ENCODE data around the gene ONECUT3.

Gene ONECUT3

DNA sequence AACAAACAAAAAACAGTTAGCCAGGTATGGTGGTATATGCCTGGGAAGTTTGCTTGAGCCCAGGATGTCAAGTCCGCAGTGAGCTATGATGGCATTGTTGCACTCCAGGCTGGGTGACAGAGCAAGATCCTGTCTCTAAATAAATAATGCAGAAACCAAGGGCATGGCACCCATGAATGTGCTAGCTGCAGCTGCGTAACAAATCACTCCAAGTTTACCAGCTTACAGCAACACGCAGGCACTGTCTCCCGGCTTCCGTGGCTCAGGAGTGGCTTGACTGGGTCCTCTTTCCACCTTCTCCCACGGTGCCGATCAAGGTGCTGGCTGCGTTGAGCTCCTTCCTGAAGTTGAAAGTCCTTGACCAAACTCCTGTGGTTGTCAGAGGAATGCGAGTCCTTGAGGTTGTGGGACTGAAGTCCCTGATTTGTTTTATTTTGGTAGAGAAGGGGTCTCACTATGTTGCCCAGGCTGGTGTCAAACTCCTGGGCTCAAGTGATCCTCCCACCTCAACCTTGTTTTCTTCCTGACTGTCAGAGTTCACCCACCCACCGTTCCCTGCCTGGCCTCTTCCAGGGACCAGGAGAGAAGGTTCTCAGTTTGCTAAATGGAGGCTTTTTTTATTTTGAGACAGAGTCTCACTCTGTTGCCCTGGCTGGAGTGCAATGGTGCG is 13.2 kb upstream of the ONECUT3 start:
- no peak for DNase-seq (ENCODE audit: low spot score)

DNA sequence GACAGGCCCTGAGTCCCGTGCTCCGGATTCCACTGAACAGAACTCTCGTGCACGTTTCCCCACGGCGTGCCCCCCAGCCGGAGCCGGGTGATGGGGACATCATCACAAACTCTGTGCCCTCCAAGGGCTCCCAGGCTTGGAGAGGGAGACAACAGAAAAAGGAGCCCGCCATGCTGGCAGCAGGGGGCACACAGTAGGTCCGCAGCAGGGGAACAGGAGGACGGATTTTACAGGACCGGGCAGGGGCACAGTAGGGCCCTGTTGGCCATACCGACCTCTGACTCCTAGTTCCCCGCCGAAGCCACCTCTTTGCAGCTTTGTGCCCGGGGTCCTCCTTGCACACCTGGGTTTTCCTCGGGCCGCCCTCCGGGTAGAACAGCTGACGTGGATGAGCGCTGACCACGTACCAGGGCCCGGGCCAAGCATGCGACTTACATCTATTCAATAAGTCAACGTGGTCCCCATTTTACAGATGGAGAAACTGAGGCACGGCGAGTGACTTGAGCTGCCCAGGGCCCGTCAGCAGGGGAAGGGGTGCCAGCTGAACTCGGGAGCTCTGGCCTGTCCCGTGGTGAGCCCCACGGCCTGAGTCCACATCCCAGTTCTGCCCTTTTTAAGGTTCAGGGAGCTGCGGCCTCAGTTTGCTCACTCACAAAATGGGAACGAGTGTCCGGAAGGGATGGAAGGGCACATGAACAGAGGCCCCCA is 10.2 kb upstream of the ONECUT3 start:
- no peak for DNase-seq (ENCODE audit: low spot score)

DNA sequence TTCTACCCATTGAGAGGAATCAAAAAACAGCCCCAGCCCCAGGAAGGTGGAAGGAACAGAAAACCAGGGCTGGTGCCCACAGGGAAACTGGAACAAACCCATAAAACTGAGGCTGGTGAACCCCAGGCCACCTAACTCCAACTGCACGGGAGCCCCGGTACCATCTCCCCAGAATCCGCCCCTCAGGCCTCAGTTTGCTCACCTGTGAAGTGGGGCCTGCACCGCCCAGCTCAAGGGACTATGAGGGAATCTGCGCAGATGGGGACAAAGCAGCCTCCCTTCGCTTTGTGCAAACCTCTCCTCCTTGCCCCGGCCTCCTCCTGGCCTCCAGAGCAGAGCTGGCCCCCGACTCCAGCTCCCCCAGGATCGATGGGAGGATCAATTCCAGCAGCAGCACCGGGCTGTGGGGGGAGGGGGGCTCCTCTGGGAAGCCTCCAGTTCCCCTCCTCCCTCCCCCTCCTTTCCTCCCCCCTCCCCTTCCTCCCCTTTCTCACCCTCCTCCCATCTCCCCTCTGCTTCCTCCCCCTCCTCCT is 9.1 kb upstream of the ONECUT3 start:
- DNase-seq (ENCODE audit: low spot score), result no peak

DNA sequence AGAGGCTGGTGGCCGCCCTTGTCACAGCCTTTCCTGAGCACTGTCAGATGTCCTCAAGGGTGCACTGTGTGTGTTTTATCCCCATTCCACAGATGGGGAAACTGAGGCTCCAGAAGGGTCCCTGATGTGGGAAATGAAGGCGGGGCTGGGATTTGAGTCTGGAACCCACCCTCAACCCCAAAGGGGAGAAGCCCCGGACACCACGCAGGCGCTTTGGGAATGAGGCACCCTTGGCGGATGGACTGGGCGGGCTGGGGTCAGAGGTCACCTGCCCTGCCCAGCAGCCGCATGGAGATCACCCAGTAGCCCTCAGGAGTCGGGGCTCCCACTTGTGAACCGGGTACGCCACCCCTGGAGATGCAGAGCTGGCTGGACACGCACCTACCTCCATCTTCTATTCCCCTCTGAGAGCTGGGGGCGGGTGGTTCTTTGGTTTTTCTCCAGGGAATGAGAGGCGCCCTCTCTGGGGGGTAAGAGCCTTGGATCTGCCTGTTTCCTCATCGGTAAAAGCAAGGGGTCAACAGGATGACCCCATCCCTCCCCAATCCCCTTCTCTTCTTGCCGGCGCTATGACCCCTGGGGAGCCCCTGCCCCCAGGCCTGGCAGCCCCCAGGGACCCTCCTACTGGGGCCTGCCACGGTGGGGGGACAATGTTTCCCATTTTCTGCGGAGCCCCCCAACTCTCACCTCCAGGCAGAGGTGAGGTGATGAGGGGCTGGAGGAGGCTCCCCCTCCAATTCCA is 8.3 kb upstream of the ONECUT3 start:
- DNase-seq (ENCODE audit: low spot score), result no peak

DNA sequence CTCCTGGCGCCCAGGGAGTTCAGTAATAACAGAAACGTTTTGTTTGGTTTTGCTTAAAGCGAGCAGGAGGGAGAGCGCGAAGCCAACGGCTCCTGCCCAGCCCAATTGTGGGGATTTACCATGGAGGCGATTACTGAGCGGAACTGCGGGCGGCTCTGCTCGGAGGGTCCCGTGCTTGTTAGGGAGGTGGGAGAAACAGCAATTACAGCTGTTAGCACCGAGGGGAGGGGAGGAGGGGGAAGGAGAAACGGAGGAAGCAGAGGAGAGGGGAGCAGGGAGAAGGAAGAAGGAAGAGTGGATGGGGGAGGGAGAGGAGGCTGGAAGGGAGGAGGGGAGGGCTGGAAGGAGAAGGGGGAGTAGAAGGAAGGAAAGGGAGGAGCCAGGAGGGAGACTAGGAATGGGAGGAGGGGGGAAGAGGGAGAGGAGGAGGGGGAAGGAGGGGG is 7.7 kb upstream of the ONECUT3 start:
- no peak for DNase-seq (ENCODE audit: low spot score)

DNA sequence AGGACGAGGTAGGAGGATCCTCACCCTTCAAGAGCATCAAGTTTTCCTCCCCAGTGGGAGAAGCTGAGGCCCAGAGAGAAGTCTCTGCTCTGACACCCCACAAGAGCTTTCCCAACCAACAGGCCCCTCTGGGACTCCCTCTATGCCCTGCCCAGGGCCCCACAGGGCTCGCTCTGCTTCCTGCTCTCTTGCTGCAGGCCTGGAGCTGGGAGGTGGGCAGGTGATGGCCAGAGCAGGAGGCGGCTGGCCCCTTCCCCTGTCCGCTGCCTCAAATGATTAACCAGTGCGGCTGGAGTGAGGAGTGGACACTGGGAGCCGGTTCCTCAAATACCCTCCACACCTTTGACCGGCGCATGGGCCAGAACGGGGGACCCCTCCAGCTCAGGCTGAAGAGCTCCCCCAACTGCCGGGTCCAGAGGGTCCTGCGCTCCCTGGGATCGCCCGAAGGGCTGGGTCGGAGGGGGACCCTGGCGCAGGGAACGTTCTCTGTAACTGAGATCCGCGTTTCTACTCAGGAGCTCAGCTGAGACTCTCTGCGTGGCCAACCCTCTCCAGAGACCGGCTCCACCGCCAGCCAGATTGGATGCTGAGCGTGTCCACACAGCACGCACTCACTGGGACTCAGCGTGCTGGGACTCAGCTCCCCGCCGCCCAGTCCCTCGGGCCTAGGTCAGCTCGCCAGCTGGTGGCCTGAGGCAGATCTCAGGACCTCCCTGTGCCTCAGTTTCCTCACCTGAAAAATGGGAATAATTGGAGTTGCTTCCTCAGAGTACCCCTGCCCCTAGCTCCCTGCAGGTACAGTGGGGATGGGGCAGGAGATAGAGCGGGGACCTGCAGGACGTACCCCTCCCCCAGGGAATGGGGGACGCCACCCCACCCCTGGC is 6.7 kb upstream of the ONECUT3 start:
- DNase-seq (ENCODE audit: low spot score), result no peak

DNA sequence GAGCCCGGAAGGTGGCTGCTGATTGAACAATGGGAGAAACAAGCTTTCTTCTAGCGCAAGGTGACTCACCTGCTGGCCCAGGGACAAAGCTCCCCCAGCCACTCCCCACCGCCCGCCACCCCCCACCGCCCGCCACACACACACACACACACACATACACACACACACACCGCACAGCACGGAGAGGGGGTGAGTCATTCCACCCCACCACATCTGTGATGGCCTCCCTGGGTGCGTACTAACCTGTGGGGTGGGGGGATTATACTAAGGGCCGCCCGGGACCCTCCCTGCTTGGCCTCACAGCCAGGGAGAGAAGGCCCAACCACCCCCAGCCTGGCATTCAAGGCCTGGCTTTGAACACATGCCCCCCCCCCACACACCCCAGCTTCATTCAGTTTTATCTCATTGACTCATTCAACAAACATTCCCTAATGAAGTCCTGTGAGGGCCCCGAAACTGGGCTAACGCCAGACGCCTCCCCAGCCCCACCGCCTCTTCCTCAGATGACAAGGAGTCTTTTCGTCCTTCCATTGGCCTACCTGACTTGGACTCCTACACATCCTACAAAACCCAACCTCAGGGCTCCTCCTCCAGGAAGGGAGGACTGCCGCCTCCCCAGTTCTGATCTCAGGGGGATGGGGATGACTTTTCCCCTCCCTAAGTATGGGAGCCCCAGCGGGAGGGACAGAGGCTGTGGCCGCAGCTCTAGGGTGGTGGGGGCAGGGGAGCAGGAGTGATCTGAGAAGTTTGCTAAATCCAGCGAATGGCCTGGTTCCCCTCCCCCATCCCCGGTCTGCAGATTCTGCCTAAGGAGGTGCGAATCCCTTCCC is 5.8 kb upstream of the ONECUT3 start:
- DNase-seq (ENCODE audit: low spot score), result no peak

DNA sequence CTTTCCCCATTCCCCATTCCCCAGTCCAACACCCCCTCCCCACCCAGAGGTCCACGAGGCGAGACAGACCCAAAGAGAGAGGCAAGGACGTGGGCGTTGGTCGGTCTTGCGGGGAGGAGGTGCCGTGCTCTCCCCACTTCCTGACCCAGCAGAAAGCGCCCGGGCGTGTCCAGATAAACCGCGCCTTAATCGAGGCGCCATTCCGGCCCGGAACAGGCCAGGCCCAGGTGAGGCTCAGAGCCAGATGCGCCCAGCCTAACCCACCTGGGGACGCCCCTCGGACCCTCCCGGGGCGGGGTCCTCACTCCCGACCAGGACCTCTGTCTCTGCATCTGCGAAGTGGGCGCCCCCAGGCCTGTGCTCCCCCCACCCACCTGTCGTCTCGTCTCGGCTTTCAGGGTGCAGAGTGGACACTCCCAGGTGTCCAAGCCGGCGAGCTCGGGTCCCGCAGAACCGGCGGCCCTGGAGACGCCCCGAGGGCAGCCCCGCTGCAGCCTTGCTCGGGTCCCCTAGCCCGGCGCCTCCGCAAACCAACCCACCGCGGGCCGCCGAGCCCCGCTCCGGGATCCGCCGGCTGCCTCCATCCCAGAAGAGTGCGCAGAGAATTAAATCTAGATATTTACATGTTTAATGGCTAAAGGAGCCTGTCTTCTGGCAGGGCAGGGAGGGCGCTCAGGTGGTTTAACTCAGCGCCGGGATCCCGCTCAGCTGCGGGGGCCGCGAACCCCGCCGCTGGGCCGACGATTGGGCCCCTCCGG is 5.0 kb upstream of the ONECUT3 start:
- DNase-seq (ENCODE audit: low spot score), result no peak

DNA sequence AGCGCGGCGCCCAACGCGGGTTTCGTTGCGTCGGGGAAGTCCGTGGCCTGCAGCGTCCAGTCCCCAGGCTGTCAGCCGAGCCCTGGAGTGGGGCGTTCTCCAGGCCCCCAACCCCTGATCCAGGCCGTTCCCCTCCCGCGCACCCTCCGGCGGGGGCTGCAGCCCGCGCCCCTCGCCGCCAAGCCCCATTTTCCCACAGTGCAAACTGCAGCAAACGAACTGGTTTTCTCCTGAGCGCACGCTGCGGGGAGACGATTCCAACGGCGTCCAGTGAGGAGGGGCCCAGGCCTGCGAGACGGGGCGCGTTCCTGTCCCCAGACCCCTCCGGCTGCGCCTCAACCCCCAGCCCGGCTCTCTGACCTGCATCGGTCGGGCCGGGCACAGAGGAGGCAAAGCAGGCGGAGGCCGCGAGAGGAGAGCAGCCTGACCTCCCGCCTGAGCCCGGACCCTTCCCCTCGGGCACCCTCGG is 4.4 kb upstream of the ONECUT3 start:
- no peak for DNase-seq (ENCODE audit: low spot score)

DNA sequence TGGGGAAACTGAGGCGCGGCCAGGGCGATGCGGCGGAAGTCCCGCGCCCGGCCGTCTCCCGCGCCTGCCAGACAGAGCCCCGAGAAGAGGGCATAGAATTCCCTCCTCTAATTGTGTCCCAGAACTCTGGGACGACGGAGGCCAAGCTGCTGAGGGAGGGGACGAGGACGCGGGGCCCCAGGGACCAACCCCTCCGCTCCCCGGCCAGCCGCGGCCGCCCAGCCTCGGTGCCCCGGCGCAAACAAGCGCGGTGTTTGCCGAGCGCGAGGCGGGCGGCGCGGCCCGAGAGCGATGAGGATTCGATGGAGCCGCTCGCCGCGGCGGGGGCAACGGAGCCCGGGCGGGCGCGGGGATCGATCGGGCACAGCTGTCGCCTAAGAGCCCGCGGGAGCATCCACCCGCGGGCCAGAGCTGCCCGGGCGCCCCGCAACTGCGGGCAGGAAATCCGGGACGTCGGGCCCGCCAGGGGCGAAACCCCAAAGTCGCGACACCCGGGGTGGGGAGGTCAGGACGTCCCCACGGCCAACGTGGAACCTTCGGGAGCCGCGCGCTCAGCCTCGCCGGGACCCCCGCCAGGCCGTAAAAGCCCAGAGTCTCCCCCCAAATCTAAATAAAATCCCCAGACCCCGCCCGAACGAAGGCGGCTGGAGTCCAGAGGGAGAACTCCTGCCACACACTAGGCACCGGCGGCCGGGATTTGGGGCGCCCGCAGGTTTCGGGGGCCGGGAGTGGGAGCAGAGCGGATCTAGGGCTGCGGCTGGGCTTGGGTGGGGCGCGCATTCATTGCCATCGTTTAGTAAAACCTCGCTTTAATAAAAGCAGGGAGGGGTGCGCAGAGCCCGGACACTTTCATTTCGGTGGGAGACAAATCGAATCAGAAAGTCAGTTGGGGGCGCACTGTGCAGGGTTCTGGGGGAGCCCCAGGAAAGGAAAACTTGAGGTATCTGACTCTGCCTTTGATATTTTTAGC is 3.6 kb upstream of the ONECUT3 start:
- no peak for DNase-seq (ENCODE audit: low spot score)

DNA sequence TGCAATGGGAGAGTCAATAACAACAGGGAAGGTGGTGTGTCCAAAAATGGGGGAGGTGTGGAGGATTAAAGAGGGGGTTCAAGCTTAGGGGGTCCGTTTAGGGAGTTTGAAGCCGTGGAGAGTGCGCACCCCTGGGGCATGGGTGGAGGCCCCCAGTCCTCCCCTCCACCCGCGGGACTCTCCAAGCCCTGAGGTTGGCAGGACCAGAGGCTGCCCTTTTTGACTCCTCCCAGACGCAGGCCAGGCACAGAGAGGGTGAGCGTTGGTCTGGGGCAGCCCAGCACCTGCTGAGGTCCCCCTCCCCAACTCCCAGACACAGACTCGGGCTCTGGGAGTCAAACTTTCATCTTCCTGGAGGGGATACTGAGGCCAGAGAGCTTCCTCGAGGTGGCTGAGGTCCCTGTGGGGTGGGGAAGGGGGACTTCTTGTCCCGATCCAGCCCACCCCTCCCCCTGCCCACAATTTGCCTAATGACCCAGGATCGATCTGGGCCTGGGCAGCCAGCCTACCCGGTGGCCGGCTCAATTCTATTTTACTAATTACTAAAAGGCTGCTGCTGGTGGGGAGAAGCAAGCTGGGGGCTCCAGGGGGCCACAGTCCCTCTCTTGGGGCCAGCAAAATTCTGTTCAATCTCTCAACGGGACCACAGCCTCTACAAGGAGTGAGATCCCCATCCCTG is 2.8 kb upstream of the ONECUT3 start:
- no peak for DNase-seq (ENCODE audit: low spot score)

DNA sequence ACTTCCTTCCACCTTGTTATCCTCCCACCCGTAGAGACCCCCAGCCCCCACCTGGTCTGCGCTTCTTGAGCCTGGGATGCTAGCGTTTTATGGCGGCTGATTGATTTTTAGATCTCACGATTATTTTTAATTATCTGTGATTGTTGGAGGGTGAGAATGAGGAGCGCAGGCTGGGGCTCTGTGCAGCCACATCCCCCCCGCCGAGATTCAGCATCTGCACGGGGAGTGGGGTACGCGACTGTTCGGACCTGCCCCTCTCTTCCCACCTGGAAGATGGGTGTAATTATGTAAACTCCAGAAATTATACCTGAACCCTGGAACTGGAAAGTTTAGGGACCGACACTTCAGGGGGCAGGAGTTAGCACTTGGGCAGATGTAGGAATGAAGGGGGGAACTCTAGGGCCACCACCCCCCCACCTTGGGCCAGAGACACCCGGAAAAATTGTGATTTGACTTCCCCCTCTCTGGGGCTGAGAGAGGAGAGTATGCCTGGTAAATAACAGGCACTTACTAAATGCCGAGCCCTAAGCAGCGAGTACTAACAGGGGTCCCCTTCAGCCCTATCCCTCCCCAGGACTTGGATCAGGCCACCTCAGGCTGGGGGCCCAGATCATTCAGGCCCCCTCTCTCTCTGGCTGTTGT is 1.8 kb upstream of the ONECUT3 start:
- DNase-seq (ENCODE audit: low spot score), result no peak

DNA sequence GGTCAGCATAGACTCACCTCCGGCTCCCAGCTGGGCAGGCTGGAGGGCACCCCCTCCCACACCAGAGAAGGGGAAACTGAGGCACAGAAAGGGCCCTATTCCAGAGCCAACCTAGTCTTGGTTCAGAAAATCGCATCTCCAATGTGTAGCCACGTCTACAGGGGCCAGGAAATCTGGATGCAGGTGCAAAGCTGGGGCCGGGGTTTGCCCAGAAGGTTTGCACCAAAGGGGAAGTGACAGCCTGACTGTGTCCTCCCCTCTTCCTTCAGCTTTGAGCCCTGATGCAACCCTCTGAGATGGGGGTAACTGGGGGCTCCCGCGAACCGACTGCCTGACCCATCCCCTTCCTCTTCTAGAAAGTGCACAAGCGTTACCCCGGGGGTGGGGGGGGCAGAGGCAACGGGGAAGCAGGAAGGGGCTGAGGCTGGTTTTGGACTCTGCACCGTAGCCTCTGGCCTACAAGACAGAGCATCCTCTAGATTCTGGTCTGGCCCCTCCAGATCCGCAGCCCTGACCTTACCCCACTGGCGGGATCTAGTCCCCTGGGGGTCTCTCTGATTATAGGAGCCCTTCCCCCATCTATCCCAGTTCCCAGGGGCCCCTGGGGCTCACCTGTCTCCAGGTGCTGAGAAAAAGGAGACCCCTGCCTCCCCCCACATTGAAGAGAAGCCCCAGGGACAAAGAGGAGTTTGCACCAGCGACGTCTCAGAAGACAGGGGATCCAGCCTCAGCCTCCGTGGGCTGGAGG is 1.1 kb upstream of the ONECUT3 start:
- DNase-seq (ENCODE audit: low spot score), result no peak

DNA sequence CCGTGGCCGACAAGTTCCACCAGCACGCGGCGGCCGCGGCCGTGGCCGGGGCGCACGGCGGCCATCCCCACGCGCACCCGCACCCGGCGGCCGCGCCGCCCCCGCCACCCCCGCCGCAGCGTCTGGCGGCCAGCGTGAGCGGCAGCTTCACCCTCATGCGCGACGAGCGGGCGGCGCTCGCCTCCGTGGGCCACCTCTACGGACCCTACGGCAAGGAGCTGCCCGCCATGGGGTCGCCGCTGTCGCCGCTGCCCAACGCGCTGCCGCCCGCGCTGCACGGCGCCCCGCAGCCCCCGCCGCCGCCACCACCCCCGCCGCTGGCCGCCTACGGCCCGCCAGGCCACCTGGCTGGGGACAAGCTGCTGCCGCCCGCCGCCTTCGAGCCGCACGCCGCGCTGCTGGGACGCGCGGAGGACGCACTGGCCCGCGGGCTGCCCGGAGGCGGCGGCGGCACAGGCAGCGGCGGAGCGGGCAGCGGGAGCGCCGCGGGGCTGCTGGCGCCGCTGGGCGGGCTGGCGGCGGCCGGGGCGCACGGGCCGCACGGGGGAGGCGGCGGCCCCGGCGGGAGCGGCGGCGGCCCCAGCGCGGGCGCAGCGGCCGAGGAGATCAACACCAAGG is 821 bp downstream of the ONECUT3 start:
- DNase-seq (ENCODE audit: low spot score), result no peak

DNA sequence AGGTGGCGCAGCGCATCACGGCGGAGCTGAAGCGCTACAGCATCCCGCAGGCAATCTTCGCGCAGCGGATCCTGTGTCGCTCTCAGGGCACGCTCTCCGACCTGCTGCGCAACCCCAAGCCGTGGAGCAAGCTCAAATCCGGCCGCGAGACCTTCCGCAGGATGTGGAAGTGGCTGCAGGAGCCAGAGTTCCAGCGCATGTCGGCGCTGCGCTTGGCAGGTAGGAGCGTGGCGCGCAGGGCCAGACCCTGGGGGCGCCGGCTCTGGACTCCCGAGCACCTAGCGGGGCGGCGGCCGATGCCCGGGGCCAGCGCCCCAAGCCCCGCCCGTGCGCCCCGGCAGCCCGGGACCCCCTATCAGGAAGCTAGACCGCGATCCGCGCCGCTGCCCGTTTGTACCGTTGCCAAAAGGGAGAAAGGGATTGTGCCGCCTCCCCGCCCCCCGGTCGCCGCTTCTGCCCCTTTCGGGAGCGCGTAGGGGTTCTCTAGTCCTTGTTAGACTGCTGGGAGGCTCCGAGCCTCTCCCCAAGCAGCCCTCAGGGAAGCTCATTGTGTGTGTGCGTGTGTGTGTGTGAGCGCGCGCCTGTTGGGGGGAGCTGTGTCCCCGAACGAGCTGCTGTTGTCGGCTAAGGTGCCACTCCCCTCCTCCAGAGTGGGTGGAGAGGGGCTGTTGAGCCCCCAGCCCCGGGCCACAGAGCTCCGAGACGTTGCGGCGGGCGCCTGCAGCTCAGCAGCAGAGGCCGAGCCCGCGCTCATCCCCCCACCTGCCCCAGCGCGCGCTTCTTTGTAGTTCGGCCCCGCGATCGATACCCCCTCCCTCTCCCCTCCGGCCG is 1.5 kb downstream of the ONECUT3 start:
- no peak for DNase-seq (ENCODE audit: low spot score)

Measured in SK-N-DZ (cell line).